DND-41 (cell line): ENCODE data around the gene RNU5D-1.

Experiments used
- EZH2 ChIP-seq: IDR thresholded peaks from 3 replicates; pipeline ENCODE4 v1.6.1; 2012; ENCODE audit warnings: borderline replicate concordance, low read depth, mild to moderate bottlenecking, moderate library complexity, low read length, inconsistent platforms; ENCODE audit not compliant: severe bottlenecking
- TF ChIP-seq, protein P1 (sequence below): IDR thresholded peaks from 2 replicates; pipeline ENCODE4 v1.5.1; 2012; ENCODE audit warnings: borderline replicate concordance, low read length, moderate library complexity, mild to moderate bottlenecking; ENCODE audit not compliant: poor library complexity, severe bottlenecking; ENCODE audit errors: extremely low read depth

DNA sequence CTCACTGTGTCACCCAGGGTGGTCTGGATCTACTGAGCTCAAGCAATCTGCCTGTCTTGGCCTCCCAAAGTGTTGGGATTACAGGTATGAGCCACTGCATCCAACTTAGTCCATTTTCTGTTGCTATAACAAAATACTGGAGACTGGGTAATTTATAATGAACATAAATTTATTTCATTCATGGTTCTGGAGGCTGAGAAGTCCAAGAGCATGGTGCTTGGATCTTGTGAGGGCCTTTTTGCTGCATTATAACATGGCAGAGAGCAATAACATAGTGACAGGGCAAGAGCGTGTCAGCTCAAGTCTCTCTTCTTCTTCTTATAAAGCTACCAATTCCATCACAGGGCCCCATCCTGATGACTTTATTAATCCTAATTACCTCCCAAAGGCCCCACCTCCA lies 5.0 kb upstream of the RNU5D-1 start:
- TF ChIP-seq, protein P1, sequence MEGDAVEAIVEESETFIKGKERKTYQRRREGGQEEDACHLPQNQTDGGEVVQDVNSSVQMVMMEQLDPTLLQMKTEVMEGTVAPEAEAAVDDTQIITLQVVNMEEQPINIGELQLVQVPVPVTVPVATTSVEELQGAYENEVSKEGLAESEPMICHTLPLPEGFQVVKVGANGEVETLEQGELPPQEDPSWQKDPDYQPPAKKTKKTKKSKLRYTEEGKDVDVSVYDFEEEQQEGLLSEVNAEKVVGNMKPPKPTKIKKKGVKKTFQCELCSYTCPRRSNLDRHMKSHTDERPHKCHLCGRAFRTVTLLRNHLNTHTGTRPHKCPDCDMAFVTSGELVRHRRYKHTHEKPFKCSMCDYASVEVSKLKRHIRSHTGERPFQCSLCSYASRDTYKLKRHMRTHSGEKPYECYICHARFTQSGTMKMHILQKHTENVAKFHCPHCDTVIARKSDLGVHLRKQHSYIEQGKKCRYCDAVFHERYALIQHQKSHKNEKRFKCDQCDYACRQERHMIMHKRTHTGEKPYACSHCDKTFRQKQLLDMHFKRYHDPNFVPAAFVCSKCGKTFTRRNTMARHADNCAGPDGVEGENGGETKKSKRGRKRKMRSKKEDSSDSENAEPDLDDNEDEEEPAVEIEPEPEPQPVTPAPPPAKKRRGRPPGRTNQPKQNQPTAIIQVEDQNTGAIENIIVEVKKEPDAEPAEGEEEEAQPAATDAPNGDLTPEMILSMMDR: no peak
- TF ChIP-seq EZH2: no peak
